Middle frontal gyrus (tissue), 1 donor: ENCODE measurements around the gene TBC1D12.

Experiments used
- DNase-seq: peaks from one replicate; pipeline ENCODE4 v3.0.0-alpha.2; 2015; ENCODE audit warnings: low spot score; ENCODE audit errors: extremely low spot score

TBC1D12 gene

DNA sequence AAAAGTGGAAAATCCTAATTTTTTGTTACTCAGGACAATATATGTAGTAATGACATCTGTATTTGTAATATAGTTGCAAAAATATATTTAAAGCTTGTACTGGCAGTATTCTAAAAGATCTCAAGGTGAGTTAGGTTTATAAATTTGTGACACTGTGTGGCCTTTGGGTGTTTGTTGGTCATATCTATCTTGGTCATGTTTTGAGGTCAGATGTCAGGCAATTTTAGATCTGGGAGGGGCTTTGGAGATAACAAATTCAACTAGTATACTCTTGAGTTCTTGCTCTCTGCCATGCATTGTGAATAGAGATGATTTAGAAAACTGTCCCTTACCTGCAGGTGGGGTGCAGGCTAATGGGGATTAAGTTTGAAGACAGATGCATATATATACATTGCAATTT is 3.1 kb downstream of the TBC1D12 start:
- no peak for DNase-seq

DNA sequence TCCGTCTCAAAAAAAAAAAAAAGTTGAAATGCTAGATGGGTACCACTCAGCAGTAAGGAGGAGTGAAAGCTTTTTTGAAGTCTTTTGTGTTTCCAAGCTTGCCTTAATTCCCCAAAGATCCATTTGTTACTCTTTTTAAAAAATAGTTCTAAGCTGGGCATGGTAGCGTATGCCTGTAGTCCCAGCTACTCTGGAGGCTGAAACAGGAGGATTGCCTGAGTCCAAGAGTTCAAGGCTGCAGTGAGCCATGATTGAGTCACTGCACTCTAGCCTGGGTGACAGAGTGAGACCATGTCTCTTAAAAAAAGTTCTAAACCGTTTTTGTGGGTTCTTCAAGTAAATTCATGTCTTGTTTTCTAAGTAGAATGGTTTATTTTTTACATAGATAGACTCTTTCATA is 5.3 kb downstream of the TBC1D12 start:
- DNase-seq = no peak

DNA sequence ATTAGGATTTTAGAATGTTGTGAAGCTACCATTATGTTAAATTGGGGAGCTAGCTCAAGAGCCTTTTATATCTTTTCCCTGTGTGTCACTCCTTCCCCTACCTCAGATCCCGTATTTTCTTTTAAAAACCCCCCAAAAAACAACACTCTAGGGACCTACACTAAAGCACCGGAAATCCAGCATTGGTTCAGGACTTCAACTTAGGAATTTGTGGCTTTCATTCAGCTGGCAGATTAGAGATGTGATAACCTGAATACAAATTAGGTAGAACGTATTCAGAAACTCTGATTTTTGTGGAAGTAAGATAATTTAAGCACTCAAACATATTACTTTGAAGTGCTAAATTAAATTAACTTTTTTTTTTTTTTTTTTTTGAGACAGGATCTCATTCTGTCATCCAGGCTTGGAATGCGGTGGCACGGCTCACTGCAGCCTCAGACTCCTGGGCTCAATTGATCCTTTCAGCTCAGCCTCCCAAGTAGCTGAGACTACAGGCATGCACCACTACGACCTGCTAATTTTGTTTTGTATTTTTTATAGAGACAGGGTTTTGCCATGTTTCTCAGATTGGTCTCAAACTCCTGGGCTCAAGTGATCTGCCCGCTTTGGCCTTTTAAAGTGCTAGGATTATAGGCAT is 6.8 kb downstream of the TBC1D12 start:
- no peak for DNase-seq

DNA sequence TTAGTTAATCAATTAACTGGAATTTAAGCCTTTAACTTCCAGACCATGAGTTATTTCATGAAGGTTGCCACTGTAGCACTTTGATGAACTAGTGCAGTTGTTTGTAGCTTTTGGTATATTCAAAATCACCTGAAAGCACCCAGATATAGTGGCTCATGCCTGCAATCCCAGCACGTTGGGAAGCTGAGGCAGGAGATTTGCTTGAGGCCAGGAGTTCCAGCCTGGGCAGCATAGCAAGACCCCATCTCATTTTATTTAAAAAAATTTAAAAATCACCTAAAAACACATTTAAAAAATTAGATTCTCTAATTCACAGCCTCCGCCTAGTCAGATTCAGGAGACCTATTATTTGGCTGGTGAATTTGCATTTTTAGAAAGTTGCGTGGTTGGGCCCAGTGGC is 9.0 kb downstream of the TBC1D12 start:
- no peak for DNase-seq

DNA sequence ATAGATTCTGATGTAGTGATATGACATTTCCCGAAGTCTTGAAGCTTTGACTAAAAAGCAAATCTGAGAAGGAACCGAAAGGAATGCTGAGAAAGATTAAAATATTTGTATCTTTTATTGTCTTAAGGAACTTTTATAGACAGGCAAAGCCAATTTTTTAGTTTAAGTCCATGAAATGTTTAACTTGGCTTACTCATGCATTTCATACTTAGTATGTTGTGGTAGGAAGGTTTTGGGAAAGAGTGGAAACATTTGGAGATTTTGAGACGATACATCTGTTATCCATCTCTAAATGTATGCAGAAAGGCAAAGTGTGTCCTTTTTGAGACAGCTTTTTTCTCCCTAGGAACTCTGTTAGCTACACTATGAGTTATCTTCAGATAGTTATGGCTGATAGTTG is 10.1 kb downstream of the TBC1D12 start:
- no peak for DNase-seq

DNA sequence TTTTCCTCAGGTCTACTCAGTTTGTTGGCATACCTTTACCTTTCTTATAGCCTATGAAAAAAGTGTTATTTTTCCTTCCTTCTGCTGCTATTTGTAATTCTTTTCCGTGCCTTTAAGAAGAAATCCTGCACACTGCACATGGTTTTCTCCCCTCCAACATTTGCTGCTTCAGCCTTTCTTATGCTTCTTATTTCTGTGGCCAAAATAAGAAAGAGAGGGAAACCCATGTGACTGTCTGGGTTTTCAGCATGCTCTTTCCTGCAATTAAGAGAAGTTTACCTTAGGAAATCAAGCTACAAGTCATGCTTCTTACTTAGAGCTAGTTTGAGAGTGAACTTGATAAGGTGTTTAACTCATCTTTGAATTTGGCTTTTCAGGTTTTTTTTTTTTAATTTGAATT is 11.0 kb downstream of the TBC1D12 start:
- no peak for DNase-seq

DNA sequence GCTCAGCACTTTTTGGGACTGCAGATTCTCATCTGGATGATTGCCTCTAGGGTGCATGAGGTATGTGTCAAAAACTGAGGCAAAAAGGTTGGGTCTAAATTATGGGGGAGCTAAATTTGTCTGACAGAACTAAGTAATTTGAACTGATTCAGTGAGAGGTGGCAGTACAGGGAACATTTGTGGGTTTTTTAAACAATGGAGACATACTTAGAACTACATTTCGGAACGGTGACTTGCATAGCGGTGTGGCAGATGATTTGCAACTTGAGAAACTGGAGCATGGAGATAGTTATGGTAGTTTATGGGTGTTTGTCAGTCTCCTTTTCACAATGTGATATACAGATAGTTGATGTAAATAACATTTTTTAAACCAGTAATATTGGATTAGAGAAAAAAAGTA is 14.6 kb downstream of the TBC1D12 start:
- DNase-seq = no peak

DNA sequence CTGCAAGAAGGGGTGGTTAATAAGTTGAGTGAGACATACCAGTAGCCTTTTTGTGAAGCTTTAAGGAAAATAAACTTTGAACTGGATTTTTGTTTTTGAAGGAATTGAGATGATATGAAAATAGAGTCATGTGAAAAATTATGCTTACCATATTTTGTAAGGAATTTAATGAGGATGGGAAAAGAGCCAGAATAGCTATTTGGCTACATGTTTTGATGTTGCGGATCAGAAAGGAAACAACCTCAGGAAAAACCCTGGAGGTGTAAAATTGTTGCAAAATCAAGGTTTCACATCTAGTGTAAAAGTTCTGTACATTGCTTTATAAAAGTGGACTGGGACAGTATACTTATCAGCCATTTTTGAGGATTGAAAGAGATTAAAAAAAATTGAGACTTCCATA is 15.0 kb downstream of the TBC1D12 start:
- DNase-seq = no peak

DNA sequence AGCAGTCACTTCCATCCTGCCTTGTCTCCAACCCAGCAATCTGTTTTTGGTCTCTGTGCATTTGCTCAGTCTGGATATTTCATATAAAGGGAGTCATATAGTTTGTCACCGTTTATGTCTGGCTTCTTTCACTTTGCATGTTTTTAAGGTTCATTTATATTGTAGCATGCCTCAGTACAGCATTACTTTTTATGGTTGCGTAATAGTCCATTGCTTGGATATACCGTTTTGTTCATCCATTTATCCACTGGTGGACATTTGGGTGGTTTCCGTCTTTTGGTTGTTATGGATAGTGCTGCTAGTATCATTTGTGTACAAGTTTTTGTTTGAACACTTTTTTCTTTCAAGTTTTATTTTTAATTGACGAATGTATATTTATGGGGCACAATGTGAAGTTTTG is 18.2 kb downstream of the TBC1D12 start:
- DNase-seq = no peak

DNA sequence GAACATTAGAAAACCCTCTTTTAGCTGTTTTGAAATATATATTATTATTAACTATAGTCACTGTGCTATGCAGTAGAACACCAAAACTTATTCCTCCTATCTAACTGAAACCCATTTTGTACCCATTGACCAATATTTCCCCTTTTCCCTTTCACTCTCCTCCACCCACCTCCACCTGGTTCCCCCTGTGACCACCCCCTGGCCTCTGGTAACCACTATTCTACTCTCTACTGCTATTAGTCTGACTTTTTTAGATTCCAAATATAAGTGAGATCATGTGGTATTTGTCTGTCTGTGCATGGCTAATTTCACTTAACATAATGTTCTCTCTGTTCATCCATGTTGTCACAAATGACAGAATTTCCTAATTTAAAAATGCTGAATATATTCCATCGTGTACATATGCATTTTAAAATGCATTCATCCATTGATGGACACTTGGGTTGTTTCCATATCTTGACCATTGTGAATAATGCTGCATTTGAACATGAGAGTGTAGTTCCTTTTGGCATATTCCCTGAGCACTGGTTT is 18.7 kb downstream of the TBC1D12 start:
- DNase-seq = no peak

DNA sequence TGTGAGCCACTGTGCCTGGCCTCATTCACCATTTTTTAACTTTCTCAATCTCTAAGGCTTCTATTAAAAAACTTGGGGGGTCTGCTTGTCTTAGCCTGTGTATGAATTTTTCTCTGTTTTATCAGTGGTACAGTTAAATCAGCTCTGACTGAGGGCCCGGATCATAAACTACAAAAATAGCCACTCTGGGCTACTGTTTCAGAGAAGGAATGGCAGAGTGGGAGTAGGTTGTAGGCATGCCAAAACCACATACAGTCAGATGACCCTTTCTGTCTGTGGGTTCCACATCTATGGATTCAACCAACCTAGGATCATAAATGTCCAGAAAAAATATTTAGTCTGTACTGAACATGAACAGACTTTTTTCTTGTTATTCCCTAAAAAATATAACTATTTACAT is 21.3 kb downstream of the TBC1D12 start:
- DNase-seq = no peak

DNA sequence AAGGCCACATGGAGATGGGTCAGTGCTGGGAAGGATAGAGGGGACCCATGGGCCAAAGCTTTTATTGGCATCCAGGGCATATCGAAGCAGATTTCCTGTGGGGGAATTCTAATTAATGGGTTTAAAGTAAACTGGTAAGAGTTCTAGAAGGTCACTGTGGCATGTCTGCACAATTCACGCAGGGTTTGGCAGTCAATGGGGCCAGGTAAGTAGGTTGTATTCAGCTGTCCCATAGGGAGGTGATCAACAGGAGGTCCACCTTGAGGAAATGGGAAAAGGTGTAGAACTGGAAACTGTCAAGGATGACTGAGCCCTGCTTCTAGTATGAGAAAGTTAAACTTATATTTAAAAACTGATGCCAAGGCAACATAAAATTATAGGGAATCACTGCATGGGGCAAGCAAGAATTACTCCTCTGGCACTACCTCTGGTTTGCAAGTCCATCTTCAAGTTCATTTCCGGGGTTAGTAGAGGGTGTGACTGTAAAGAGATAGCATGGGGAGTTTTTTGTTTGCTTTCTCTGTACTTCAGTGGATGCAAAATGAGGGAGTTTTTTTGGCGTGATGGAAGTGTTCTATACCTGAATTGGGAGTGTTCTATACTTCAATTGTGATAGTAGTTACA is 22.5 kb downstream of the TBC1D12 start:
- DNase-seq = no peak

DNA sequence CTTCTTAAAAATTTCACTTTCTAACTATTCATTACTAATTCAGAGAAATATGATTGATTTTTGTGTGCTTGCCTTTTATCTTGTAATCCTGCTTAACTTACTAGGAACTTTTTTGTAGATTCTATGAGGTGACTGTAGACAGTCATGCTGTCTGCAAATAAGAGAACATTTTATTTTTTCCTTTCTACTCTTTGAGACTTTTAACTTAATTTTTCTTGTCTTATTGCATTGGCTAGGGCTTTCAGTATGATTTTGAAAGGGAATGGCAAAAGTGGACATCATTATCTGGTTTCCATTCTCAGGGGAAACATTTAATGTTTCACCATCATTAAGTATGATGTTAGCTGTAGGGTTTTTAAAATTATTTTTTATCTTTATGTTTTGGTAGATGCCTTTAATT is 23.6 kb downstream of the TBC1D12 start:
- no peak for DNase-seq

DNA sequence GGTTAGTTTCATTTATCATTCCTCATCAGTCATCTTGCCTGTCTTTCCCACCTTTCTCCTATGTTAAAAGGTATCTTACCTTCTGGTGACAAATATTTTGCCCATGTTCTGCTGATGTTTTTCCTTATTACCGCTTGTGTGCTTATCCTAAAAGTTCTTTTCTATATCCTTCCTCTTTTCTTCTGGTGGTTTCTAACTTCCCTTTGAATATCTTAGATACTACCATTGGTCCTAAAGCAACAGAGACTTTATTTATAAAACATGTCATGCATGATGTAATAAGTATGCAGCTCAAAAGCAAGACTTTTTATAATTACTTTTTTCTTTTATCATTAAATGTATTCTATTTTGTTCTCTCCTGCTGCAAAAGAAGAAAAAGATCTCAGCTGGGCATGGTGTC is 24.8 kb downstream of the TBC1D12 start:
- DNase-seq = no peak

DNA sequence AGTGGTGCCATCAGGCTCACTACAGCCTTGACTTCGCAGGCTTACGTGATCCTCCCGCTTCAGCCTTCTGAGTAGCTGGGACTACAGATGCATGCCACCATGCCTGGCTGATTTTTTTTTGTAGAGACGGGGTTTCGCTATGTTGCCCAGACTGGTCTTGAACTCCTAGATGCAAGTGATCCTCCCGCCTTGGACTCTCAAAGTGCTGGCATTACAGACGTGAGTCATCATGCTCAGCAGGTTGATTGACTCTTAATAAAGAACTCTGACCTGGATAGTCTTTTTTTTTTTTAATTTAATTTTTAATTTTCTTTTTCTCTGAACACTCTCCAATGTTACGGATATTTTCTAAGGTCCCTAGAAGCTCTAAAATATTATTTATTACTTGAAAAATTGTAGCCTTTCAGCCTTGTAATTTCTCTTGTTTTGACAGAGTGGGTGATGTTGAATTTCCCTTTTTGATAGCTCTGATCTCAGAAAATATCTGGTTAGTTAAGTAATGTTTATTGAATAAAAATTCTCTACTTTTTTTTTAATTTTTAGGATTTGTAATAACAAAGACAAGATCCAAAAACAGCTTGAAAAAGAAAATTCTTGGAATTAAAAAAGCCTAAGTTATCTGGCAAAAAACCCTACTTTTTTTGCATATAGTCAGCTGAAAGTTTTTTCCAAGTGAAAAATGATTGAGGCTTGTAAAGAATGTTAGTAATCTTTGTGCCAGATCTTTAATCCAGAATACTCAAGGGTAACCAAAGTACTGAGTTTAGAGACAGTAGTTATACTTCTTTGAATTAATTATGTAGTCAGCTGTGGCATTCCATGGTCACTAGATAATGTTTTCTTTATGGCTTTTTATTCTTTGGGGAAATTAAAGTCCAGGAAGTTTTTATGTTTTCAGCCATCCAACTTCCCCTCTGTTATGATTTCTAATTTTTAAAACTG is 26.7 kb downstream of the TBC1D12 start:
- DNase-seq = no peak

DNA sequence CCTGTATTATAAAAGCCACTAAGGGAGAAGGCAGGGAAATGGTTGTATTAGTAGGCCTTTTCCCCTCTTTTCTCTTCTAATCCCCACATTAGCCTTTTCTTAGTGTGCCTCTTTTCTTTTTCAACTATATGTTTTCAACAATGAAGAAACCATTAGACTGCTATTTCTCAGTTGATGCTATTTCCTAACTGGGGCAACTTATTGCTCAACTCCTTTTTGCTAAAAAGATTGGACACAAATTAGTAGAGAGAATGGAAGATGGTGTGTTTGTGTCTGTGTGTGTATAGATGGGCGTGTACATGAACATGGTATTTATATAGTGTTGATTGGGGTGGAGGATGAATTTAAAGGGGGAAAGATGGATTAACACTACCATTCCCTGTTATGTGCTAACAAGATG is 28.4 kb downstream of the TBC1D12 start:
- DNase-seq = no peak

DNA sequence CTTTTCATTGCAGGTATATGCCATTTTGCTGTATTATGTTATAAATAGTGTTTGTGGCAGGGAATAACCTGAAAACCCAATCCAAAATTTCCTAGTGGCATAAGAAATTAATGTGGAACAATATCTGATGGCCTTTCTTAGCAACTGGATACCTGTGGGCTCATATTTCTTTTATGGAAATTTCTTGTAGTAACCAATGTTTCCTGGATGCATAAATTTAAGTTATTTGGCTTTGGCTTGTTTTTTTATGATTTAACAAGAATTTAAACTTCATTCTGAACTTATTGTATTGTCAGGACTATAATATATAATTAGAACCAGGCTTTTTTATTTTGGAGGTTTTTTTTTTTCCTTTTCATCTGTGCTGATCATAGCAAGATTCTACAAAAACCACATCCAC is 30.1 kb downstream of the TBC1D12 start:
- no peak for DNase-seq

DNA sequence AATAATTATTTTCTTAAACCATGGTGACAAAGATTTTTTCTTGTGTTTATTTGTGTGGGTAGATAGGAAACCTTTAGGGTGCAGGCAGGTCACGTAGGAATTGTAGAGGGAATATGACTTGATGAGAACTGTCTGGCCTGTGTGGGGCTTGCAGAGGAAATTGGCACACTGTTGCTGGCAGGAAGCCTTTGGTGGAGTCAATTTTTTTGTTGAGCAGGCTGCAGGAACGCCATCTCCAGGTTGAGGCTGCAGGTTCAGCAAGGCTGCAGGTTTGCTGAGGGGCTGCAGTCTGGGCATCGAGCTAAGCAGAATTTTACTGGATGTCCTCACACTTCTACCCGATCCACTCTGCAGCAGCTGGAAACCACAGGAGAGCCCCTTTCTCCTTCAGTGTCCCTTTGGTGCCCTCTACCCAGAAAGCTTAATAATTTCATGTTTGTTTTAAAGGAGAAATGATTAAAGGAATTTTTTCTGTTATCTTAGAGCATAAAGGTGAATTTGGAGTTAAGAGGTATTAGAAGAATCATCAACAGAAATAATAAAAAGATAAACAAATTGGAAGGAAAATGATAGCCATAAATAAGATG is 37.0 kb downstream of the TBC1D12 start:
- no peak for DNase-seq

DNA sequence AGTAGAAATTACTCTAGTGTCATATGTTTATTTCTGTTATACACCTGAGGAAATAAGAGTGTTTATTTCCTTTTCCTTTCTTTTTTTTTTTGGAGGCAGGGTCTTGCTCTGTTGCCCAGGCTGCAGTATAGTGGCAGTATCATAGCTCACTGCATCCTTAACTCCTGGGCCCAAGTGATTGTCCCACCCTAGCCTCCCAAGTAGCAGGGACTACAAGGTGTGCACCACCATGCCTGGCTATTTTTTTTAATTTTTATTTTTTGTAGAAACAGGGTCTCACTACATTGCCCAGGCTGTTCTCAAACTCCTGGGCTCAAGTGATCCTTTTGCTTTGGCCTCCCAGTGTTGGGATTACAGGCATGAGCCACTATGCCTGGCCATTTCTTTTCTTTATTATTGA is 37.8 kb downstream of the TBC1D12 start:
- DNase-seq = no peak

DNA sequence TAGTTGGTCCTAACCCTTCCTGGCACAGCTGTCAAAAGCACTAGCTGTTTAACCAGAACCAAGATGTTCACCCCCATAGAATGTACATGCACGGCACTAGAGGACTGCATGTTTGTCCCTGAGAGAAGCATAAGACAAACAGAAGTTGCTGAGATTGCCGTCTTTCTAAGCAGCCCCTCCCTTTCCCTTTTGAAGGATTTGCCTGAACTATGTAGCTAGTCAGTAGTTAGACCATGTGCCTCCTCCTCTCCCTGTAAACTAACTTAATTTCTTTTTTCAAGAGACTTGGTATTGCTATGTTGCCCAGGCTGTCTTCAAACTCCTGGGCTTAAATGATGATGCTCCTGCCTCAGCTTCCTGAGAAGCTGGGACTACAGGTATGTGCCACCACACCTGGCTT is 40.7 kb downstream of the TBC1D12 start:
- no peak for DNase-seq

DNA sequence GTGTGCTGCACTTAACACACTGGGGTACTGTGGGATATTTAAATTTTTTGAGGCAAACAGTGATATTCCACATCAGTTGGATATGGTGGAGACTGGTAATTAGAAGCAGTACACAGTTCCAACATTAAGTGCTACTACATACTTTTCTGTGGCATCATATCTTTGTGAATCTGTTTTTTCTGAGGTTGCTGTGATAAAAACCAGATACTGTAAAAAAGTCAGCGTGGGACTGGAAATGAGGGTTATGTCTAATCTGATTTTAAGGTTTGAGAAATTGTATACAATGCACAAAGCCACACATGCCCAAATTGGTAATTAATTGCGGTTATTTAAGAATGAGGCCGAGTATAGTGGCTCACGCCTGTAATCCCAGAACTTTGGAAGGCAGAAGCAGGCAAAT is 41.2 kb downstream of the TBC1D12 start:
- no peak for DNase-seq

DNA sequence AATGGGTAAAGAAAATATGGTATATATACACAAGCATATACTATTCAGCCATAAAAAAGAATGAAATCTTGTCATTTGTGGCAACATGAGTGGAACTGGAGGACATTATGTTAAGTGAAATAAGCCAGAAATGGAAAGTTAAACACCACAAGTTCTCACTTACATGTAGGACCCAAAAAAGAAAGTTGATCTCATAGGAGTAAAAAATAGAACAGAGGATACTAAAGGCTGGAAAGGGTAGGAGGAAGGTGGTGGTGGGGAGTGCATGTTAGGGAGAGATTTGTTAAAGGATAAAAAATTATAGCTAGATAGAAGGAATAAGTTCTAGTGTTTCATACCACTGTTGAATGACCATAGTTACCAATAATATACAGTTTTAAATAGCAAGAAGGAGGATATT is 48.4 kb downstream of the TBC1D12 start:
- no peak for DNase-seq
